Globus pallidus (tissue), 1 donor: Measurements from ENCODE around the gene SPATA17.
"Not testable (repeated sequence)": the region's sequence is repeated elsewhere in the genome, so short reads cannot be mapped to it uniquely, and the experiment has no call there.

ENCODE experiments used
- DNase-seq: peaks from one replicate; pipeline ENCODE4 v3.0.0-alpha.2; 2015; ENCODE audit warnings: low spot score

SPATA17 gene

GRCh38 chr1:217674028-217674729 is 43.0 kb downstream of the SPATA17 start:
- DNase-seq = peak; percentile 9

GRCh38 chr1:217681806-217682205 is 50.7 kb downstream of the SPATA17 start:
- DNase-seq = no peak

GRCh38 chr1:217687511-217687910 is 56.4 kb downstream of the SPATA17 start:
- no peak for DNase-seq

GRCh38 chr1:217696140-217696539 is 65.0 kb downstream of the SPATA17 start:
- not testable (repeated sequence) for DNase-seq

GRCh38 chr1:217703326-217703725 is 72.2 kb downstream of the SPATA17 start:
- DNase-seq = no peak

GRCh38 chr1:217712925-217713597 is 81.9 kb downstream of the SPATA17 start:
- no peak for DNase-seq

- no peak for DNase-seq
These were observed 84.5 kb downstream of the SPATA17 start for GRCh38 chr1:217715681-217716080.

- no peak for DNase-seq
These were observed 86.8 kb downstream of the SPATA17 start for GRCh38 chr1:217717959-217718358.

- DNase-seq = no peak
These were observed 87.7 kb downstream of the SPATA17 start for GRCh38 chr1:217718873-217719272.

- DNase-seq = no peak
These were observed 90.5 kb downstream of the SPATA17 start for GRCh38 chr1:217721692-217722091.

GRCh38 chr1:217734973-217735372 is 103.8 kb downstream of the SPATA17 start:
- DNase-seq = no peak

- peak; percentile 10 for DNase-seq
These were observed 116.1 kb downstream of the SPATA17 start for GRCh38 chr1:217747156-217747769.

GRCh38 chr1:217769768-217770167 is 138.6 kb downstream of the SPATA17 start:
- DNase-seq = no peak

- DNase-seq = no peak
These were observed 139.8 kb downstream of the SPATA17 start for GRCh38 chr1:217770918-217771317.

- DNase-seq = no peak
These were observed 145.5 kb downstream of the SPATA17 start for GRCh38 chr1:217776693-217777092.

- DNase-seq = no peak
These were observed 149.9 kb downstream of the SPATA17 start for GRCh38 chr1:217781056-217781455.

- DNase-seq = no peak
These were observed 159.9 kb downstream of the SPATA17 start for GRCh38 chr1:217791091-217791490.

- DNase-seq = no peak
These were observed 174.6 kb downstream of the SPATA17 start for GRCh38 chr1:217805792-217806191.

- DNase-seq = no peak
These were observed 181.0 kb downstream of the SPATA17 start for GRCh38 chr1:217812175-217812574.

GRCh38 chr1:217813031-217813430 is 181.9 kb downstream of the SPATA17 start:
- DNase-seq = no peak

GRCh38 chr1:217837691-217838090 is 206.5 kb downstream of the SPATA17 start:
- DNase-seq = no peak

GRCh38 chr1:217839161-217839560 is 208.0 kb downstream of the SPATA17 start:
- no peak for DNase-seq

GRCh38 chr1:217846733-217847132 is 215.6 kb downstream of the SPATA17 start:
- DNase-seq = no peak
